HT-29 (cell line): ENCODE data around the gene CYCS. TPM values are rescaled to one million over a fixed set of nuclear protein-coding genes. Genes with fewer than 3 reads are reported as not detected.
"Not testable (repeated sequence)": the region's sequence is repeated elsewhere in the genome, so short reads cannot be mapped to it uniquely, and the experiment has no call there.

Experiments
- DNase-seq: peaks from one replicate; pipeline ENCODE4 v3.0.0-alpha.2; 2015; ENCODE audit warnings: low spot score
- total RNA-seq: library from RNA; depleted of rRNA; stranded (reverse); fragments of >200 nt; shearing (Covaris generic); gene quantifications from 2 replicates; pipeline ENCODE4 v1.2.3, GENCODE V29; 2014

CYCS gene
- total RNA-seq, 1 experiment from 2014 or later = 45.2 TPM

DNA sequence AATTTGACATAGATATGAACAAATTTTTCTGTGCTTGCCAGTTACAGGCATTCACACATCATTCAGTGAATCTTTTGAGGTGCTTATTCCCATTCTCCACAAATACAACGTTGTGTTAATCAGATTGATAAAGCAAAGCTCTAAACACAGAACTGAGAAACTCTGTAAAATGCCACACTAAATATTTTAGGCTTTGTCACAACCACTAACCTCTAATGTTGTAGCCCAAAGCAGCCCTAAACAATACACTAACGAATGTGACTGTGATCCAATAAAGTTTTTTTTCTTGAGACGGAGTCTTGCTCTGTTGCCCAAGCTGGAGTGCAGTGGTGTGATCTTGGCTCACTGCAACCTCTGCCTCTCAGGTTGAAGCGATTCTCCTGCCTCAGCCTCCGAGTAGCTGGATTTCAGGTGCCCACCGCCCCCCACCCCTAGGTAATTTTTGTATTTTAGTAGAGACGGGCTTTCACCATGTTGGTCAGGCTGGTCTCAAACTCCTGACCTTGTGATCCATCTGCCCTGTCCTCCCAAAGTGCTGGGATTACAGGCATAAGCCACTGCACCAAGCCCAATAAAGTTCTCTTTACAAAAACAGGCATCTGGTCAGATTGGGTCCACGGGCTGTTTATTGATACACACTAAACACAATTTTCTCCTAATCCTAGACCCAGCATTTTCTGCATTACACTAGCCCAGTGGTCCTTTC, 6.9 kb downstream of the CYCS start:
- no peak for DNase-seq

DNA sequence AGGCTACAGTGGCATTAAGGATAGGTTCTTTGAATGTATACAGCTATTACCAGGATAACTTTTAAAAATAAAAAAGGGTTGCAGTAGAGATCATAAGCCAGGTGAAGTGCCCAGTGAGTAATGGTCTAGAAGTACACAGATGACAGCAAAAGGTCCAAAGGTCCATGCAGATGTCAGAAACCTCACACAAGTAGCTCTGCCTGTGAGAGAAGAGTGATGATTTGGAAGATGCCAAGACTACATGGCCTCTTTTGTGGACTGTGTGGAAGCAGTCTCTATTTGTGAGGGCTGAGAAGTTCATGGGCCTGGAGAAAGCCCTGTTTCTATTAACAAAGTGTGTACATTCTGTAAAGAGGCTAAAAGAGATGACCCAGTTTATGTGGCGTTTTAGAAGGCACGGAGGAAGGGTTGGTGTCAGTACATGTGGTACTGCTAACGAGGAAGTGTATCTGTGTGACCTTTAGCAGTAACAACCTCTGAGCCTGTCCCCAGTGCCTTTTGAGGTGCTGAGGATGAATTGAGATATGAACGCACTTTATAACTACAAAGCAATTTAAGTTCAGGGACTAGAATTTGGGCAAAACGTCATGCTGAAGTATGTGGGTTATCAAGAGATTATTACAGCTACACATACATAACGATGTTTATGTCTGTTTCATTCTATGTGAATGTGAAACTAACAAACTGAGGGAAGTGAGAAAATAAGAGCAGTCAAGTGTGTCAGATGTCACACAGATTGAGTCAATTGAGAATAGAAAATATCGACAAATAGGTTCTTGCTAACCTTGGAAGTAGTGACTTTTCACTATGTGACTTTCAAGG, 7.6 kb downstream of the CYCS start:
- DNase-seq = no peak

DNA sequence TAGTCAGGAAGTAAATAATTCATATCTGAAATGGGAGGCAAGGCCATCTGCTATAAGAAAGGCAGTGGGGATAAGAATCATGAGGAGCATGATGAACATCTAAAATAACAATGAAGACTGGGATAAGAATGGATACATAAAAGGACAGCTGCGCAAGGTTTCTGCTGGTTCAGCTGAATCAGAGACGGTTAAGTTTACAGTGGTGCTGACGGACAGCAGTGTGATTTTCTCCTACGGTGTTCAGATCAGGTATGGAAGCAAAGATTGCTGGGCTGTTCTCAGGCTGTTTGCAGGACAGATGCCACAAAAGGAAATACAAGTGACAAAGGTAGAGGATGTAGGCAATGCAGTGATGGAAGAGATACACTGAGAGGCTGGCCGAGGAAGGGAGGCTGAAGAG, 8.4 kb downstream of the CYCS start:
- DNase-seq = no peak

DNA sequence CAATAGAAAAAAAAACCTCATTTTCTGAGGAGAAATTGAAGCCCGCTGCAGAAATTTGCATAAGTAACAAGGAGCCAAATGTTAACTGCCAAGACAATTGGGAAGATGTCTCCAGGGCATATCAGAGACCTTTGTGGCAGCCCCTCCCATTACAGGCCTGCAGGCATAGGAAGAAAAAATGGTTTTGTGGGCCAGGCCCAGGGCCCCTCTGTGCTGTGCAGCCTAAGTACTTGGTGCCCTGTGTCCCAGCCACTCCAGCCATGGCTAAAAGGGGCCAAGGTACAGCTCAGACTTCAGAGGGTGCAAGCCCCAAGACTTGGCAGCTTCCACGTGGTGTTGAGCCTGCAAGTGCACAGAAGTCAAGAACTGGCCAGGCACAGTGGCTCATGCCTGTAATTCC, 14.5 kb downstream of the CYCS start:
- not testable (repeated sequence) for DNase-seq

- no peak for DNase-seq
Observed at GRCh38 chr7:25109276-25109675, 15.8 kb downstream of the CYCS start.

- no peak for DNase-seq
Observed at GRCh38 chr7:25105911-25106310, 19.1 kb downstream of the CYCS start.

DNA sequence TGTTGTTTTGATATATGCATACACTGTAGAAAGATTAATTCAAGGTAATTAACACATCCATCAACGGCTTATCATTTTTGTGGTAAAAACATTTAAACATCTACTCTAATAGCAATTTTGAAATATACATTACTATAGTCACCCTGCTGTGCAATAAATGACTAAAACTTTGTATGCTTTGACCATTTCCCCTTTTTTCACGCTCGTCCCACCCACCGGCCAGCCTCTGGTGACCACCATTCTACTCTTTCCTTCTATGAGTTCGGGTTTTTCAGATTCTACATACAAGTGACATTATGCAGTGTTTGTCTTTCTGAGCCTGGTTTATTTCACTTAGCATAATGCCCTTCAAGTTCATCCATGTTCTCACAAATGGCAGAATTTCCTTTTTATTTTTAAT, 21.3 kb downstream of the CYCS start:
- no peak for DNase-seq

GRCh38 chr7:25101817-25102216, 23.2 kb downstream of the CYCS start:
- DNase-seq = no peak

DNA sequence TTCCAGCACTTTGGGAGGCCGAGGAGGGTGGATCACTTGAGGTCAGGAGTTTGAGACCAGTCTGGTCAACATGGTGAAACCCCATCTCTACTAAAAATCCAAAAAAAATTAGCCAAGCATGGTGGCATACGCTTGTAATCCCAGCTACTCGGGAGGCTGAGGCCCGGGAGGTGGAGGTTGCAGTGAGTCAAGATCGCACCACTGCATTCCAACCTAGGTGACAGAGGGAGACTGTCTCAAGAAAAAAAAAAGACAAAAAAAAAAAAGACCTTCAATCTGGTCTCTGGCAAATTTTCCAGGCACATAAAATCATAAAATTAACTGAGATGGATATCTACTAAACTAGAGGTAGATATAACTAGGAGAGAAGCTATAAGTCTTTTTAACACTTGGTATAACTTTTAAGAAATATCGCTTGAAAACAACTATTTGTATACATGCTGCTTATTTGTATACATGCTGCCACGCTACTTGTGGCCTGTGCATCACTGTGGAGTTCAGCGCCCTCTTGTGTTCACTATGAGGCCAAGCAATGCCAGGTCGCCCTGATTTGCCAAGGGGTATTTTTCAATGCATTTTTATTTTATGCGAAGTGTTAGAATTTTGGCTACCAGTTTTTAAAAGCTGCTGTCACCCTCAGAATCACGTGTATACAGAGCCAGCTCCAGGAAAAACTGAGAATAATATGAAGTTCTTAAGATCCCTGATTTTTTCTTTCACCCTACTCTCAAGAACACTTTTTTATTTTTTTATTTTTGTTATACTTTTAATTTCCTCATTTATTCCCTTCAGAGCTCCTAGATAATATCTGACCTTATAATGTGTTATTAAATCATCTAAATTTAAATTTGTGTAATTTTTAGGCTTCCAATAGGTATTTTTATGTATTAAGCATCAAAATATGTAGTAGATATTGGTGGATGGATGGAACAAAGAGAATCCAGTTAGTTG, 26.7 kb downstream of the CYCS start:
- peak; percentile 74 for DNase-seq

GRCh38 chr7:25095516-25096345, 29.3 kb downstream of the CYCS start:
- DNase-seq = no peak

DNA sequence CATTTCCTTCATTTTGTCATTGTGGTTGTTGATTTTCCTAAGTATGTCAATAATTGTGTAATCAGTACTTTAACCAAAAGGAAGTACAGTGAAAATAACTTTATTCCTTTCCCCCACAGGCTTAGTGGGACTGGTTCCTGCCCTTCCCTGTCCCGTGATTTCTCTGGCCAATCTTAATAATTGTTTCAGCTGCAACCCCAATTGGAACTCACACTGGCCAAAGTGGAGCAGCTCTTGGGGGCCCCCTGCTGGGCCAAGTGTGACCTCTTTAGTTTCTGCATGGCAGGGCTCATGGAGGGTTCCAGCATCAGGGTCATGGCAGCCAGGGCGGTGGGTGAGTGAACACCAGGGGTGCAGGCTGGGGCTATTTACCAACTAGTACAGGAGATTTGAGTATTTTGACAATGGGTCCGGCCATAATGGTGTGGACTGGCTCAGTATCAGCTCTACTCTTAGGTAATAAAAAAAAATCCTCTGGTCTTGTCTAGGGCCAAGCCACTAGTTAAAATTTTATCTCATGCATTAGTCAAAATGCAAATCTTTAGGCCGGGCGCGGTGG, 31.7 kb downstream of the CYCS start:
- DNase-seq = peak; percentile 93

DNA sequence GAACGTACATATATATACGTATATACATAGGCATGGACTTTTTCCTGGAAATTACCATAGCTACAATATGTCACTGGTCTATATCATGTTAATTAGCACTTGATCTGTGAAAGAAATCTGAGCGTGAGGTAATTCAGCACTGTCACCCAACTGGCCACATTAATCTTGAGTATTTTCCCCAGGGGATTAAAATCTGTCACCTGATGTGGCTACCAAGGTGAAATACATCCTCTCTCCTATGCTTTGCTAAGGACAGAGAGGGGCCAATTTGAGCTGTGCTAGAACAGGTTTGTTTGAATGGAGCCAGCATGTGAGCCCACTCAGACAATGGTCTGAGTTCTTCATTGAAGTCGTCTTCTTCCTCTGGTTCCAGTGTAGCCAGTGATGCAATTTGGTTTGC, 33.3 kb downstream of the CYCS start:
- DNase-seq = no peak

DNA sequence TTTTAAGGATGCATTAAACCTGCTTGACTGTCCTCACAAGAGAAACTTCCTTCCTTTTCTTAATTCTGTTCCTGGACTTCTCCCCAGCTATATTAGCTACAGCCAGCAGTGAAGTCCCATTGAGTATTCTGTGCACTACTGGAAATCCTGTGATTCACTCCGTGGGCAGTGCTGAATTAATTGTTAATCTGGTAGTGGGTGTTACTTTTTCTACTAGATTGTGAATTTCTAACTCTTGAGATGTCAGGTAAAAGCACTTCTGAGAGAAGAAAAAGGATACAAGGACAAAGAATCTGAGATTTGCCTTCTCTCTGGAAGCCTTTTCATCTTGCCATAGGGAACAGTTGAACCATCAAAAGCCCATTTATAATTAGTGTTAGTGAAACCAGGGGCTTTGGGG, 33.9 kb downstream of the CYCS start:
- no peak for DNase-seq

GRCh38 chr7:25090374-25090773, 34.7 kb downstream of the CYCS start:
- no peak for DNase-seq

DNA sequence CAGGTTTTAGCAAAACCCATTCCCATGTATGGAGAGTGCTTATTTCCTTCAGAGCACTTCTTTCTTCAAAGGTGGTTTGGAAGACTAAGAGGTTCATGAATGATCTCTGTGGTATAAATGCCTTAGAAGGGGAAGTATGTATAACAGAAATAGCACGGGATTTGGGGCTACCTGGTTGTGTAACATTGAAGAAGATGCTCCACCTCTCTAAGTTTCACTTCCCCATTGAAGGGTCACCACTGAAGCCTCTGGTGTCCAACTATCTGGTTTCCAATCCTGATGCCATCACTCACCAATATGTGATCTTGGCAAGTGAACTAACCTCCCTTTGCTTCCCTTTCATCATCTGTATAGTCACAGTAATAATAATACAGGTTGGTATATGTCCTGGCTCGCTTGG, 37.2 kb downstream of the CYCS start:
- no peak for DNase-seq

- DNase-seq = no peak
Observed at GRCh38 chr7:25084821-25085220, 40.2 kb downstream of the CYCS start.

GRCh38 chr7:25083201-25083600, 41.9 kb downstream of the CYCS start:
- DNase-seq = no peak

GRCh38 chr7:25082041-25082440, 43.0 kb downstream of the CYCS start:
- not testable (repeated sequence) for DNase-seq

GRCh38 chr7:25077096-25077495, 48.0 kb downstream of the CYCS start:
- DNase-seq = no peak

DNA sequence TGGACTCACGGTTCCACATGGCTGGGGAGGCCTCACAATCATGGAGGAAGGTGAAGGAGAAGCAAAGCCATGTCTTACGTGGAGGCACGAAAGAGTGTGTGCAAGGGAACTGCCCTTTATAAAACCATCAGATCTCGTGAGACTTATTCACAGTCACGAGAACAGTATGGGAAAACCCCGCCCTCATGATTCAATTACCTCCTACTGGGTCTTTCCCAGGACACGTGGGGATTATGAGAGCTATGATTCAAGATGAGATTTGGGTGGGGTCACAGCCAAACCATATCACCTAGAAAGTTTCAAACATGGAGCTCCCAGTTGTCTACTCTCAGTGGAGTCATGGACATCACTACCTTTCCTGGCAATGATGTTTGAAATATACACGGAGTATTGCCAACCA, 49.6 kb downstream of the CYCS start:
- no peak for DNase-seq

DNA sequence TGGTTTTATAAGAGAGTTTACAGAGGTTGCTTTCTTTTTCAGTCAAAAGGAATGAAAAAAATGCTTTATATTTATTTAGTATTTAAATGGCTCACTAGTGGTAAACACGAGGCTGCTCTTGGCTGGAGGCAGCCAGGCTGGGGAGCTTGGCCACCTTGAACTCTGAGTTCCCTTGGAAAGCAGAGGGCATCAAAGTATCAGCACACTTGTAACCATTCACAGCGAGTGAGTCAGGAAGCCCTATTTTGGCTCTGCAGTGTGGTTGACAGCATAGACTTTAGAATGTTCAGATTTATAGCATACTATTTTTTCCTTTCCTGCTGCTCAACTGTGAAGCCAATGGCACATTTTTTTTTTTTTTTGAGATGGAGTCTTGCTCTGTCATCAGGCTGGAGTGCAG, 51.6 kb downstream of the CYCS start:
- DNase-seq = no peak
